GM12878 (cell line): Measurements from ENCODE around the gene CCDC12. TPM values are rescaled to one million over a fixed set of nuclear protein-coding genes. Genes with fewer than 3 reads are reported as not detected.

Experiments
- ATAC-seq: fragments of 200-7000 bp; cut with Tn5 transposase; 3 replicates; pipeline ENCODE4 v1.9.1; 2020; ENCODE audit warnings: mild to moderate bottlenecking, moderate library complexity
- BruUV-seq: library from RNA; stranded (reverse); fragments of 400-500 nt; replicated peaks from 2 replicates; lab custom pipeline; 2021; lab: Mats Ljungman, UMichigan
- CTCF ChIA-PET: fragments of 300-600 bp; sonication (Branson Sonifier 250); formaldehyde crosslinking; extraction: SDS; loops from one replicate; lab custom pipeline; 2021; ENCODE audit warnings: inconsistent platforms; lab: Yijun Ruan, JAX
- POLR2A ChIA-PET: fragments of 350-600 bp; formaldehyde crosslinking; extraction: SDS; loops from one replicate; lab custom pipeline; 2021; ENCODE audit warnings: inconsistent platforms; lab: Charles Lee
- RAD21 ChIA-PET: fragments of 300-600 bp; sonication (Branson Sonifier 250); formaldehyde crosslinking; loops from one replicate; lab custom pipeline; 2023; ENCODE audit warnings: antibody characterized with exemption; ENCODE audit not compliant: unreplicated experiment; lab: Charles Lee
- SMC1A ChIA-PET: fragments of 300-600 bp; sonication (Branson Sonifier 250); formaldehyde crosslinking; loops from one replicate; lab custom pipeline; 2023; ENCODE audit not compliant: unreplicated experiment, uncharacterized antibody; lab: Charles Lee
- DNase-seq: peaks from one replicate; pipeline ENCODE4 v3.0.0-alpha.2; 2011; ENCODE audit warnings: low read depth, low spot score
- FAIRE-seq: peaks from 3 replicates; lab custom pipeline; 2011; peaks lifted over from hg19 to GRCh38; lab: Jason Lieb, UNC
- H2AFZ ChIP-seq: 2 replicates; pipeline ENCODE4 v1.6.0; 2011; ENCODE audit warnings: low read depth, low read length, control low read depth; ENCODE audit not compliant: control insufficient read depth
- H3K27ac ChIP-seq: 2 replicates; pipeline ENCODE4 v1.5.1; 2011; ENCODE audit warnings: control low read depth; ENCODE audit not compliant: control insufficient read depth, insufficient read depth
- H3K27me3 ChIP-seq, 2 experiments: replicated peaks in 1 of 2; 2 replicates each; pipeline versions ENCODE4 v1.6.0 to v1.6.1; 2011; ENCODE audit warnings: low read length in 1 of 2; ENCODE audit not compliant: control insufficient read depth in 2 of 2, insufficient read depth in 2 of 2
- H3K36me3 ChIP-seq, 2 experiments: 2 replicates each; pipeline ENCODE4 v1.5.1; 2011; ENCODE audit warnings: low read length in 1 of 2; ENCODE audit not compliant: control insufficient read depth in 2 of 2, insufficient read depth in 2 of 2
- H3K4me1 ChIP-seq: 2 replicates; pipeline ENCODE4 v1.6.1; 2011; ENCODE audit warnings: mild to moderate bottlenecking, low read length, moderate library complexity, mixed read lengths; ENCODE audit not compliant: control insufficient read depth, insufficient read depth
- H3K4me2 ChIP-seq: 2 replicates; pipeline ENCODE4 v1.6.0; 2011; ENCODE audit warnings: control low read depth; ENCODE audit not compliant: control insufficient read depth, insufficient read depth
- H3K4me3 ChIP-seq: fragments of 200-600 bp; sonication (generic); 2 replicates; pipeline ENCODE4 v1.5.1; 2016
- H3K79me2 ChIP-seq: 2 replicates; pipeline ENCODE4 v1.6.0; 2011; ENCODE audit warnings: low read length; ENCODE audit not compliant: control insufficient read depth, insufficient read depth
- H3K9ac ChIP-seq: 2 replicates; pipeline ENCODE4 v1.8.0; 2011; ENCODE audit warnings: low read length, control low read depth, mixed read lengths; ENCODE audit not compliant: control insufficient read depth, insufficient read depth
- H3K9me3 ChIP-seq: replicated peaks from 3 replicates; pipeline ENCODE4 v1.5.1; 2011; ENCODE audit warnings: mild to moderate bottlenecking, low read length; ENCODE audit not compliant: control insufficient read depth, insufficient read depth
- H4K20me1 ChIP-seq: 2 replicates; pipeline ENCODE4 v1.6.0; 2011; ENCODE audit not compliant: control insufficient read depth, insufficient read depth
- CUX1 ChIP-seq: IDR thresholded peaks from 2 replicates; pipeline ENCODE4 v1.6.1; 2012; ENCODE audit warnings: improper control_type of control experiment, low read depth, low read length; ENCODE audit not compliant: insufficient replicate concordance
- DPF2 ChIP-seq: fragments of 450-650 bp; IDR thresholded peaks from 2 replicates; pipeline ENCODE4 v1.6.1; 2017; ENCODE audit warnings: mild to moderate bottlenecking
- FOXM1 ChIP-seq: IDR thresholded peaks from 2 replicates; pipeline ENCODE4 v1.6.1; 2012; ENCODE audit warnings: low read depth, mild to moderate bottlenecking, inconsistent platforms, low read length, moderate library complexity
- IRF4 ChIP-seq: IDR thresholded peaks from 2 replicates; pipeline ENCODE4 v1.6.1; 2011; ENCODE audit warnings: low read depth, low read length
- KDM1A ChIP-seq: fragments of 200-600 bp; sonication (generic); IDR thresholded peaks from 2 replicates; pipeline ENCODE4 v1.6.1; 2016; ENCODE audit warnings: borderline replicate concordance
- MEF2A ChIP-seq: IDR thresholded peaks from 2 replicates; pipeline ENCODE4 v1.6.1; 2011; ENCODE audit warnings: low read depth, mild to moderate bottlenecking, low read length, moderate library complexity; ENCODE audit not compliant: insufficient read depth
- NFXL1 ChIP-seq: fragments of 450-650 bp; IDR thresholded peaks from 2 replicates; pipeline ENCODE4 v1.6.1; 2017; ENCODE audit warnings: antibody characterized with exemption, mild to moderate bottlenecking, borderline replicate concordance
- RBBP5 ChIP-seq: fragments of 200-600 bp; sonication (generic); conservative IDR thresholded peaks from 2 replicates; pipeline ENCODE4 v1.6.1; 2016
- REST ChIP-seq: IDR thresholded peaks from 2 replicates; pipeline ENCODE4 v1.6.1; 2012; ENCODE audit warnings: mild to moderate bottlenecking, low read depth, low read length
- SIN3A ChIP-seq: IDR thresholded peaks from 2 replicates; pipeline ENCODE4 v1.6.1; 2012; ENCODE audit warnings: low read depth, low read length, improper control_type of control experiment
- SREBF2 ChIP-seq: IDR thresholded peaks from 2 replicates; pipeline ENCODE4 v1.6.1; 2012; ENCODE audit warnings: mild to moderate bottlenecking, low read length
- ZNF24 ChIP-seq: fragments of 450-650 bp; IDR thresholded peaks from 2 replicates; pipeline ENCODE4 v1.6.1; 2017; ENCODE audit warnings: antibody characterized with exemption, mild to moderate bottlenecking
- ZSCAN29 ChIP-seq: fragments of 450-650 bp; IDR thresholded peaks from 2 replicates; pipeline ENCODE4 v1.6.1; 2017; ENCODE audit warnings: mild to moderate bottlenecking, moderate library complexity
- WGBS: methylation state at CpG from one replicate; pipeline ENCODE4 v1.1.6; 2016; ENCODE audit warnings: low lambda C conversion rate; ENCODE audit not compliant: insufficient replicate concordance, insufficient coverage; ENCODE audit errors: missing lambda C conversion rate; 5-methylcytosine and 5-hydroxymethylcytosine counted together
- in situ Hi-C: fragments of 300-500 bp; cut with MboI; formaldehyde crosslinking; loops from 9 replicates; pipeline ENCODE4 v1.14.3; 2018; ENCODE audit warnings: mixed read lengths
- intact Hi-C: fragments of 100-400 bp; cut with micrococcal nuclease; formaldehyde crosslinking; loops from one replicate; pipeline ENCODE4 v1.14.2; 2022; ENCODE audit not compliant: unreplicated experiment
- polyA plus RNA-seq, 11 experiments: library from polyadenylated mRNA; depleted of rRNA in 4 of 11; unstranded in 6 of 11; stranded (reverse) in 5 of 11; fragments of >200 nt; fragmentation: Nextera tagmentation in 4 of 11; fragmentation: Illumina TruSeq in 1 of 11; extraction: Ambion mirVana in 4 of 11; extraction: Trizol in 1 of 11; gene quantifications; 1 replicate in 1 of 11; 2 replicates in 10 of 11; pipeline versions ENCODE4 v1.2.1 to v1.2.3, GENCODE V29; 2011 to 2016; ENCODE audit warnings: inconsistent platforms in 2 of 11, missing spikeins in 2 of 11, low read depth in 1 of 11
- total RNA-seq, 4 experiments: library from RNA; depleted of rRNA in 3 of 4; stranded (reverse); fragments of >200 nt in 3 of 4; fragmentation: Illumina TruSeq in 1 of 4; extraction: Trizol in 1 of 4; gene quantifications; 2 replicates each; pipeline versions ENCODE4 v1.2.1 to v1.2.3, GENCODE V29; 2013 to 2021

The CCDC12 gene
- total and polyA plus RNA-seq, 10 of the 15 experiments (the other 5 are each of a cell fraction or from before 2014, with no cell fraction given), result 9.2 to 91.4 (median 61.3) TPM

- Histone ChIP-seq H3K9ac (peak overlapping the region; percentile 82), H3K9me3 (peaks cover 14% of the 10 kb centered on the region), H3K27ac (peak overlapping the region; percentile 94), H4K20me1 (no peaks in the 10 kb centered on the region), H2AFZ (no peak overlapping the region), H3K79me2 (peaks cover 46% of the 10 kb centered on the region), H3K4me3 (peak overlapping the region; percentile 44; the same call in 1 of the 2 replicates), H3K4me2 (peak overlapping the region; percentile 96), H3K36me3 (peaks cover 24 to 50% of the 10 kb centered on the region in 2 experiments), H3K4me1 (peaks cover 67% of the 10 kb centered on the region), H3K27me3 (no peaks in the 10 kb centered on the region)
- in situ Hi-C loops, result no loop called here
- peak; percentile 80 for FAIRE-seq
- WGBS, result under 1% methylated on average over 15 of the region's 15 CpGs
- DNase-seq, result peak; percentile 98
- ChIA-PET SMC1A (interaction anchor here (0.7 to 17.5 kb wide), 23 partner anchors 8 to 214 kb away, joined by 3 to 298 read pairs (median 4); partner anchors contain the start of genes CCDC12 and NBEAL2), POLR2A (interaction anchor here (0.6 to 12.6 kb wide), 16 partner anchors 15 to 358 kb away, joined by 3 to 163 read pairs (median 5); partner anchors contain the start of genes CCDC12, NBEAL2 and SETD2), CTCF (interaction anchor here (0.8 to 4.1 kb wide), 12 partner anchors 18 to 72 kb away, joined by 3 to 14 read pairs (median 5); partner anchors contain the start of gene NBEAL2), RAD21 (interaction anchor here (0.8 to 4.2 kb wide), 21 partner anchors 10 to 420 kb away, joined by 3 to 38 read pairs (median 4); partner anchors contain the start of genes CCDC12 and NBEAL2)
- BruUV-seq, result no TSS peak
- ATAC-seq, result peak; percentile 82
- intact Hi-C loops, result loop anchor here (1.0 to 5.0 kb wide), 3 partner anchors 26 to 235 kb away; partner anchors contain the start of genes CCDC12 and SETD2
- peak; percentile 90 for TF ChIP-seq FOXM1
- peak; percentile 97 for TF ChIP-seq DPF2
- peak; percentile 91 for TF ChIP-seq CUX1
- TF ChIP-seq ZSCAN29, result no peak
- peak; percentile 43 for TF ChIP-seq ZNF24
- TF ChIP-seq MEF2A, result no peak; the same call in 1 of the 2 replicates
- no peak for TF ChIP-seq NFXL1
- TF ChIP-seq RBBP5, result no peak
- TF ChIP-seq REST, result no peak
- no peak for TF ChIP-seq SREBF2
- TF ChIP-seq SIN3A, result 0 out of 2 replicates have a peak, but pooled peaks have one; percentile 42
- no peak for TF ChIP-seq KDM1A
- peak; percentile 95 for TF ChIP-seq IRF4
Observed at GRCh38 chr3:46926871-46927717, 49.5 kb downstream of the CCDC12 start.
